CD8-positive, alpha-beta memory T cell (primary cell): ENCODE results near the gene PTPN9. TPM values are rescaled to one million over a fixed set of nuclear protein-coding genes. Genes with fewer than 3 reads are reported as not detected.
"Not testable (repeated sequence)": the region's sequence is repeated elsewhere in the genome, so short reads cannot be mapped to it uniquely, and the experiment has no call there.

Experiments
- CTCF ChIA-PET: fragments of 350-600 bp; sonication (Branson Sonifier 250); formaldehyde crosslinking; loops from one replicate; lab custom pipeline; 2021; ENCODE audit warnings: antibody characterized with exemption; lab: Charles Lee
- POLR2A ChIA-PET: fragments of 350-600 bp; sonication (Branson Sonifier 250); formaldehyde crosslinking; loops from one replicate; lab custom pipeline; 2021; ENCODE audit warnings: antibody characterized with exemption; lab: Charles Lee
- DNase-seq, 5 donors: peaks; one replicate each; pipeline versions ENCODE4 v3.0.0 to v3.0.0-alpha.2; 2020 to 2022; ENCODE audit warnings: mixed read lengths in 1 of 5
- H3K27ac ChIP-seq: one replicate; pipeline ENCODE4 v1.7.0; 2013; ENCODE audit warnings: low read depth, mild to moderate bottlenecking, low read length, moderate library complexity
- H3K27me3 ChIP-seq: 2 replicates; pipeline ENCODE4 v1.7.0; 2013; ENCODE audit warnings: low read length, mild to moderate bottlenecking; ENCODE audit not compliant: insufficient read depth, poor library complexity, severe bottlenecking
- H3K36me3 ChIP-seq: 2 replicates; pipeline ENCODE4 v1.7.0; 2013; ENCODE audit warnings: mild to moderate bottlenecking, low read length, moderate library complexity; ENCODE audit not compliant: insufficient read depth
- H3K4me1 ChIP-seq: 2 replicates; pipeline ENCODE4 v1.7.0; 2013; ENCODE audit warnings: mild to moderate bottlenecking, low read length, moderate library complexity; ENCODE audit not compliant: insufficient read depth
- H3K4me3 ChIP-seq: 2 replicates; pipeline ENCODE4 v1.7.0; 2013; ENCODE audit warnings: mild to moderate bottlenecking, low read length
- H3K9me3 ChIP-seq: 2 replicates; pipeline ENCODE4 v1.7.0; 2013; ENCODE audit warnings: mild to moderate bottlenecking, low read length
- H3K27ac Mint-ChIP-seq, 8 donors: one replicate each; pipeline ENCODE4 v1.8.0; 2020 to 2021; ENCODE audit warnings: mixed read lengths in 8 of 8, mild to moderate bottlenecking in 6 of 8, inconsistent platforms in 3 of 8, moderate library complexity in 3 of 8
- H3K27me3 Mint-ChIP-seq, 2 donors: one replicate each; pipeline ENCODE4 v1.8.0; 2020 to 2021; ENCODE audit warnings: mixed read lengths in 2 of 2, mild to moderate bottlenecking in 1 of 2, moderate library complexity in 1 of 2
- H3K36me3 Mint-ChIP-seq, 3 donors: one replicate each; pipeline ENCODE4 v1.8.0; 2020 to 2021; ENCODE audit warnings: mixed read lengths in 3 of 3, inconsistent platforms in 1 of 3, mild to moderate bottlenecking in 1 of 3
- H3K4me1 Mint-ChIP-seq, 3 donors: one replicate each; pipeline ENCODE4 v1.8.0; 2020 to 2021; ENCODE audit warnings: mixed read lengths in 3 of 3, inconsistent platforms in 1 of 3, mild to moderate bottlenecking in 1 of 3
- H3K4me3 Mint-ChIP-seq, 7 donors: one replicate each; pipeline ENCODE4 v1.8.0; 2020 to 2021; ENCODE audit warnings: mixed read lengths in 7 of 7, mild to moderate bottlenecking in 6 of 7, moderate library complexity in 4 of 7, inconsistent platforms in 2 of 7
- H3K9me3 Mint-ChIP-seq, 5 donors: one replicate each; pipeline ENCODE4 v1.8.0; 2020 to 2022; ENCODE audit warnings: mixed read lengths in 5 of 5, mild to moderate bottlenecking in 3 of 5, moderate library complexity in 2 of 5, inconsistent platforms in 1 of 5
- polyA plus RNA-seq: library from polyadenylated mRNA; unstranded; fragments of 300-500 nt; fragmentation: Illumina TruSeq; gene quantifications from one replicate; pipeline ENCODE4 v1.2.3, GENCODE V29; 2021
- total RNA-seq, 2 experiments: library from RNA; stranded (reverse); gene quantifications; one replicate each; pipeline ENCODE4 v1.2.3, GENCODE V29; 2021

PTPN9 gene
- total and polyA plus RNA-seq, 3 experiments from 2014 or later: 22.0 to 34.1 (median 22.3) TPM

GRCh38 chr15:75451674-75452363 lies 127.3 kb downstream of the PTPN9 start, which contains the start of gene SIN3A:
Gene SIN3A (minus strand): TSS chr15:75451690. CDS start chr15:75430375, 21,315 bp downstream.
- Mint-ChIP-seq H3K27me3 (peaks cover 0 to 1% of the 10 kb centered on the region in 2 donors), H3K27ac (peak within 1 kb of the TSS; percentile 95 to 100 (median 99)), H3K36me3 (peaks cover 0 to 35% (median 0%) of the 10 kb centered on the region in 3 donors), H3K9me3 (no peaks in the 10 kb centered on the region), H3K4me3 (peak within 1 kb of the TSS; percentile 93 to 98 (median 96)), H3K4me1 (peaks cover 51 to 63% (median 61%) of the 10 kb centered on the region in 3 donors)
- H3K36me3 ChIP-seq: no peaks in the 10 kb centered on the region
- H3K27me3 ChIP-seq: no peaks in the 10 kb centered on the region
- ChIA-PET POLR2A (interaction anchor here (0.5 to 7.3 kb wide), 20 partner anchors 11 to 837 kb away, joined by 3 to 130 read pairs (median 3); partner anchors contain the start of genes C15orf39, CLK3, IMP3 and MAN2C1), CTCF (interaction anchor here (0.7 to 6.0 kb wide), 6 partner anchors 8 to 234 kb away, joined by 3 to 52 read pairs (median 4); partner anchors contain the start of genes IMP3 and MAN2C1)
- peaks cover 48% of the 10 kb centered on the region for H3K4me1 ChIP-seq
- DNase-seq: peak; percentile 99
- peak within 1 kb of the TSS; percentile 94 for H3K27ac ChIP-seq
- H3K4me3 ChIP-seq: peak within 1 kb of the TSS; percentile 99
- no peaks in the 10 kb centered on the region for H3K9me3 ChIP-seq

GRCh38 chr15:75451202-75451673 lies 127.9 kb downstream of the PTPN9 start:
- peaks cover 49 to 65% (median 62%) of the 10 kb centered on the region in 3 donors for H3K4me1 Mint-ChIP-seq
- Histone ChIP-seq H3K9me3 (no peaks in the 10 kb centered on the region), H3K36me3 (no peaks in the 10 kb centered on the region), H3K4me3 (peak overlapping the region; percentile 67), H3K4me1 (peaks cover 49% of the 10 kb centered on the region), H3K27me3 (no peaks in the 10 kb centered on the region), H3K27ac (peak overlapping the region; percentile 80)
- peak overlapping the region; percentile 95 to 99 (median 98) for H3K27ac Mint-ChIP-seq
- peaks cover 0 to 1% of the 10 kb centered on the region in 2 donors for H3K27me3 Mint-ChIP-seq
- H3K36me3 Mint-ChIP-seq: peaks cover 0 to 35% (median 0%) of the 10 kb centered on the region in 3 donors
- peak overlapping the region; percentile 93 to 98 (median 96) for H3K4me3 Mint-ChIP-seq
- ChIA-PET CTCF (interaction anchor here (1.1 to 6.0 kb wide), 3 partner anchors 83 to 196 kb away, joined by 3 to 52 read pairs (median 10); partner anchors contain the start of genes IMP3, MAN2C1 and SNX33), POLR2A (interaction anchor here (0.5 to 7.3 kb wide), 19 partner anchors 10 to 836 kb away, joined by 3 to 130 read pairs (median 3); partner anchors contain the start of genes C15orf39, CLK3, IMP3 and MAN2C1)
- no peaks in the 10 kb centered on the region for H3K9me3 Mint-ChIP-seq
- DNase-seq: no peak

GRCh38 chr15:75450307-75451201 lies 128.6 kb downstream of the PTPN9 start:
- peak; percentile 93 to 98 (median 96) for DNase-seq
- Mint-ChIP-seq H3K4me1 (peaks cover 53 to 69% (median 67%) of the 10 kb centered on the region in 3 donors), H3K9me3 (no peaks in the 10 kb centered on the region), H3K36me3 (peaks cover 0 to 33% (median 2%) of the 10 kb centered on the region in 3 donors), H3K27ac (peak overlapping the region; percentile 94 to 100 (median 98)), H3K27me3 (no peaks in the 10 kb centered on the region), H3K4me3 (peak overlapping the region; percentile 93 to 98 (median 96))
- ChIA-PET CTCF (interaction anchor here (1.1 to 6.0 kb wide), 3 partner anchors 82 to 197 kb away, joined by 3 to 52 read pairs (median 6); partner anchors contain the start of genes IMP3, MAN2C1 and SNX33), POLR2A (interaction anchor here (0.6 to 7.3 kb wide), 9 partner anchors 14 to 834 kb away, joined by 3 to 130 read pairs (median 14); partner anchors contain the start of genes IMP3, MAN2C1, PTPN9 and SNUPN)
- Histone ChIP-seq H3K27me3 (no peaks in the 10 kb centered on the region), H3K4me3 (peak overlapping the region; percentile 99), H3K36me3 (no peaks in the 10 kb centered on the region), H3K9me3 (no peaks in the 10 kb centered on the region), H3K27ac (peak overlapping the region; percentile 80), H3K4me1 (peaks cover 53% of the 10 kb centered on the region)

GRCh38 chr15:75449585-75450306 lies 129.4 kb downstream of the PTPN9 start:
- Histone ChIP-seq H3K36me3 (no peaks in the 10 kb centered on the region), H3K27ac (peak overlapping the region; percentile 80), H3K4me3 (peak overlapping the region; percentile 99), H3K9me3 (no peaks in the 10 kb centered on the region), H3K27me3 (no peaks in the 10 kb centered on the region), H3K4me1 (peaks cover 56% of the 10 kb centered on the region)
- POLR2A ChIA-PET: interaction anchor here (7.2 to 7.3 kb wide), 2 partner anchors 81 to 190 kb away, joined by 106 to 130 read pairs; partner anchors contain the start of genes IMP3 and MAN2C1
- Mint-ChIP-seq H3K27me3 (no peaks in the 10 kb centered on the region), H3K9me3 (no peaks in the 10 kb centered on the region), H3K4me1 (peaks cover 53 to 73% (median 69%) of the 10 kb centered on the region in 3 donors), H3K36me3 (peaks cover 0 to 32% (median 2%) of the 10 kb centered on the region in 3 donors), H3K27ac (peak overlapping the region; percentile 94 to 100 (median 98)), H3K4me3 (peak overlapping the region; percentile 93 to 98 (median 96))
- no peak for DNase-seq
- CTCF ChIA-PET: interaction anchor here (1.1 to 1.6 kb wide), 2 partner anchors 191 to 198 kb away, joined by 3 to 6 read pairs; partner anchors contain the start of genes IMP3 and SNX33

- H3K27ac Mint-ChIP-seq: peak overlapping the region in 1 of 8 donors; percentile 76
- H3K27me3 Mint-ChIP-seq, DNase-seq, H3K4me3 ChIP-seq, H3K9me3 ChIP-seq, H3K27me3 ChIP-seq, H3K9me3 Mint-ChIP-seq, H3K36me3 ChIP-seq, H3K27ac ChIP-seq, H3K4me3 Mint-ChIP-seq: not testable (repeated sequence)
- CTCF ChIA-PET: interaction anchor here (0.6 kb wide), 1 partner anchor 80 kb away, joined by 4 read pairs; the partner anchor contains the start of gene MAN2C1
- peaks cover 56 to 78% (median 76%) of the 10 kb centered on the region in 3 donors for H3K4me1 Mint-ChIP-seq
- peaks cover 65% of the 10 kb centered on the region for H3K4me1 ChIP-seq
- peaks cover 0 to 31% (median 2%) of the 10 kb centered on the region in 3 donors for H3K36me3 Mint-ChIP-seq
- POLR2A ChIA-PET: interaction anchor here (0.7 kb wide), 1 partner anchor 10 kb away, joined by 9 read pairs; no protein-coding TSS in a partner anchor
These were observed 130.9 kb downstream of the PTPN9 start for GRCh38 chr15:75448171-75448570.

- ChIA-PET POLR2A (interaction anchor here (2.1 kb wide), 1 partner anchor 9 kb away, joined by 12 read pairs; no protein-coding TSS in a partner anchor), CTCF (interaction anchor here (0.9 to 1.7 kb wide), 5 partner anchors 8 to 194 kb away, joined by 3 to 6 read pairs (median 5); partner anchors contain the start of gene IMP3)
- no peak overlapping the region for H3K4me3 ChIP-seq
These were observed 133.0 kb downstream of the PTPN9 start for GRCh38 chr15:75446151-75446550.

More at GRCh38 chr15:75446151-75446550, 133.0 kb downstream of the PTPN9 start:
- H3K27me3 Mint-ChIP-seq: no peaks in the 10 kb centered on the region
- peaks cover 0 to 34% (median 2%) of the 10 kb centered on the region in 3 donors for H3K36me3 Mint-ChIP-seq
- H3K27ac Mint-ChIP-seq: peak overlapping the region; percentile 1 to 90 (median 62)
- Histone ChIP-seq H3K9me3 (no peaks in the 10 kb centered on the region), H3K36me3 (peaks cover 5% of the 10 kb centered on the region), H3K27me3 (no peaks in the 10 kb centered on the region), H3K27ac (no peak overlapping the region), H3K4me1 (peaks cover 62% of the 10 kb centered on the region)
- H3K9me3 Mint-ChIP-seq: no peaks in the 10 kb centered on the region
- H3K4me3 Mint-ChIP-seq: peak overlapping the region; percentile 12 to 65 (median 36)
- H3K4me1 Mint-ChIP-seq: peaks cover 50 to 72% (median 68%) of the 10 kb centered on the region in 3 donors
- peak in 1 of 5 donors; percentile 15 for DNase-seq
